ENCODE data around the gene UBR4. TPM values are rescaled to one million over a fixed set of nuclear protein-coding genes. Genes with fewer than 3 reads are reported as not detected.
A peak's percentile ranks its signal among the peaks of the same experiment; 100 is the strongest.
"Not testable (repeated sequence)": the region's sequence is repeated elsewhere in the genome, so short reads cannot be mapped to it uniquely, and the experiment has no call there.

The UBR4 gene
- total RNA-seq, 2 experiments from 2014 or later: 117 to 125 TPM

DNA sequence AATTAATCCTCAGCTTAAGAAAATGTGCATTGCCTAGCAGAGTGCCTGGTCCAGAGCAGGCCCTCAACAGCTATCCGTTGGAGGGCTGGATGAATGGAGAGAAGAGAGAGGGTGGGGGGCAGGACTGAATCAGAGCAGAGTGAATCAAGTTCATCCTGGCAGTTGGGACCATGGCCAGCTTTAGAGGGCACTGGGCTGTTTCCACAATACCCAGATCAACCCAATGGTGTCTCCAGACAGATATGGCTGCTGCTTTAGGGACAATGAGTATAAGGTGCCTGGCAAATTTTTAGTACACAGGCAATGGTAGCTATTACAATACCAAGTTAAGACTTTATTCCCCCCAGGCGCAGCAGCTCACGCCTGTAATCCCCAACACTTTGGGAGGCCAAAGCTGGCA, 24.2 kb upstream of the UBR4 start:
- ATAC-seq (no peak), DNase-seq (no peak)
- Mint-ChIP-seq H3K4me1 (ENCODE audit: low read depth) (no peaks in the 10 kb centered on the region), H3K9me3 (ENCODE audit: insufficient read depth) (no peaks in the 10 kb centered on the region), H3K27ac (no peak overlapping the region), H3K4me3 (no peak overlapping the region), H3K27me3 (ENCODE audit: low read depth) (no peaks in the 10 kb centered on the region), H3K36me3 (ENCODE audit: low read depth) (peaks cover 34% of the 10 kb centered on the region)
- POLR2A ChIA-PET: interaction anchor here (2.4 kb wide), 1 partner anchor 23 kb away, joined by 10 read pairs; no protein-coding TSS in a partner anchor
- CTCF ChIA-PET: interaction anchor here (1.0 to 2.3 kb wide), 2 partner anchors 350 to 637 kb away, joined by 3 to 6 read pairs; no protein-coding TSS in a partner anchor

DNA sequence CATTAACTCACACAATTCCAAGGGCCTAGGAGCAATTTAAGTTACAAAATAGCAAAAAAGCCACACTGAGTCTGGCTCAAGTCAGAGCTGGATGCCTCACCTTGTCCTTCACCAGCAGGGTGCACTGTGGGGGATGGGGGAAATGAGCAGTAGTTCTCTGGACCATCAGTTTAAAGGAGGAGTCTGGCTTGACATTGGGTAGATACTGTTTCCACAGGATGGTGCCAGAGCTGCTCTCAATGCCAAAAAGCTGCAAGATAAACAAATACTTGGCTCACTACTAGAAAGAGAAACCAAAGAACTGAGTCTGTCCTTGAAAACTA, 22.4 kb upstream of the UBR4 start:
- H3K27ac Mint-ChIP-seq: no peak overlapping the region
- peaks cover 35% of the 10 kb centered on the region for H3K36me3 Mint-ChIP-seq (ENCODE audit: low read depth)
- no peaks in the 10 kb centered on the region for H3K4me1 Mint-ChIP-seq (ENCODE audit: low read depth)
- no peaks in the 10 kb centered on the region for H3K9me3 Mint-ChIP-seq (ENCODE audit: insufficient read depth)
- ATAC-seq (no peak), DNase-seq (no peak)
- ChIA-PET POLR2A (interaction anchor here (2.4 kb wide), 1 partner anchor 21 kb away, joined by 10 read pairs; no protein-coding TSS in a partner anchor), CTCF (interaction anchor here (1.1 to 2.6 kb wide), 5 partner anchors 8 to 326 kb away, joined by 3 to 9 read pairs (median 3); no protein-coding TSS in a partner anchor)
- H3K4me3 Mint-ChIP-seq: no peak overlapping the region
- H3K27me3 Mint-ChIP-seq (ENCODE audit: low read depth): no peaks in the 10 kb centered on the region

DNA sequence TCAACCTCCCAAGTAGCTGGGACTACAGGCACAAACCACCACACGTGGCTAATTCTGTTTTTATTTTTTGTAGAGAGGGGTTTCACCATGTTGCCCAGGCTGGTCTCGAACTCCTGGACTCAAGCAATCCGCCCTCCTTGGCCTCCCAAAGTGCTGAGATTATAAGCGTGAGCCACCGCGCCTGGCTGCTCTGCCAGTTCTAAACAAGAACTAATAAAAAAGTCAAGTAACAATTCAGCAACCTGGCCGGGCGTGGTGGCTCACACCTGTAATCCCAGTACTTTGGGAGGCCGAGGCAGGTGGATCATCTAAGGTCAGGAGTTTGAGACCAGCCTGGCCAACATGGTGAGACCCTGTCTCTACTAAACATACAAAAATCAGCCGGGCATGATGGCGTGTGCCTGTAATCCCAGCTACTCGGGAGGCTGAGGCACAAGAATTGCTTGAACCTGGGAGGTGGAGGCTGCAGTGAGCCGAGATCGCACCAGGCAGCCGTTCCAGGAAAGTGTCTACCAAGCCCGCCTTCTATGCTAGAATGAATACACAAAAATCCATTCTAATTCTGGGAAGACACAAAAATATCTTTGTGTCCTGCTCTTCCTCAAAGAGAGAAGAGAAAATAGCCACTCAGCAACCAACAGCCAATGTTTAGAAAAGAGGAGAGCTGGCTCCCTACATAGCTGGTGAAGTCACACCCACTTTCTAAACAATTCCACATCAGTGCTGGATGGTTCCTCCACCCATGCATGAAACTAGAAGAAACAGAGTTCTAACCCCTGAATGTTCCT, 21.9 kb upstream of the UBR4 start:
- CTCF ChIA-PET: interaction anchor here (1.1 to 2.6 kb wide), 6 partner anchors 9 to 325 kb away, joined by 3 to 9 read pairs (median 3); no protein-coding TSS in a partner anchor
- POLR2A ChIA-PET; H3K4me1 Mint-ChIP-seq (ENCODE audit: low read depth); H3K4me3 Mint-ChIP-seq; H3K9me3 Mint-ChIP-seq (ENCODE audit: insufficient read depth); H3K27me3 Mint-ChIP-seq (ENCODE audit: low read depth); DNase-seq; ATAC-seq; H3K27ac Mint-ChIP-seq: not testable (repeated sequence)
- peaks cover 36% of the 10 kb centered on the region for H3K36me3 Mint-ChIP-seq (ENCODE audit: low read depth)

DNA sequence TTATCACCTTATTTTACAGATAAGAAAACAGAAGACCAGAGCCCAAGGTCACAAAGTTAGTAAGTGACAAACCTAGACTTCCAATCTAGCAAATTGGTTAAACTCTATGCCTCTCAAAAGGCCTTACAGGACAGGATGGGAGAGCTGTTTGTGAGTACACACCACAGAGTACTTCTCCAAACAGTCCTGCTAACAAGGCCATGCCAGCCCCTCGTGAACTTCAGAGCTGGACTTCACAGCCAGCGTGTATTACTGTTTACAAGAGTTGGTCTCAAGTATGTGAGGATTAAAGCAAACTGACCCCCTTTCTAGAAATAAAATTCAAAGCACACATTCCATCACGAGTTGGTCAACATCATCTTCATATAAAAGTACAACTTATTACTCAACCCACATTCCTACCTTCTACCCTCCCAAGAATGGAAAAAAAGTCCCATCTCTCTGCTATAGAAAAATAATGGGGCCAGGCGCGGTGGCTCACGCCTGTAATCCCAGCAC, 19.8 kb upstream of the UBR4 start:
- no peak overlapping the region for H3K27ac Mint-ChIP-seq
- H3K4me1 Mint-ChIP-seq (ENCODE audit: low read depth): no peaks in the 10 kb centered on the region
- H3K9me3 Mint-ChIP-seq (ENCODE audit: insufficient read depth): no peaks in the 10 kb centered on the region
- no peak overlapping the region for H3K4me3 Mint-ChIP-seq
- peaks cover 43% of the 10 kb centered on the region for H3K36me3 Mint-ChIP-seq (ENCODE audit: low read depth)
- ChIA-PET CTCF (interaction anchor here (1.4 kb wide), 1 partner anchor 9 kb away, joined by 3 read pairs; no protein-coding TSS in a partner anchor), POLR2A (no interaction called here)
- ATAC-seq: no peak
- H3K27me3 Mint-ChIP-seq (ENCODE audit: low read depth): no peaks in the 10 kb centered on the region
- DNase-seq: no peak

DNA sequence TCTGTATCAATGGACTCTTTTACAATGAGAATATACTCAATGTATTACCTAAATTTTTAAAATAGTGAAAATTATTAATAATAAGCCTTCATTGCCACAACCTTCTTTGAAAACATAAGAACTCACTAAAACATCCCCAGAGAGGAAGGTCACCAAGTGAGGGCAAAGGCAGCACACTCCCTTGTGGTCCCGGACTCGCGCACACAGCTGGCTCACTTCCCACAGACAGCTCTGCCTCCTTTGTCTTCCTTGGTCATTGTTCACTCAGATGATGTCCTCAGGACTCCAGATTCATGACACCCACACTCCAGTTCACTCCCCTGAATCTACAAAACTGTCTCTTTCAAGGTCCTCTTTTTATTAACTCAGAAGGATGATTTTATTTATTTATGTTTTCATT, 19.2 kb upstream of the UBR4 start:
- Mint-ChIP-seq H3K9me3 (ENCODE audit: insufficient read depth) (no peaks in the 10 kb centered on the region), H3K36me3 (ENCODE audit: low read depth) (peaks cover 49% of the 10 kb centered on the region), H3K4me3 (no peak overlapping the region), H3K27me3 (ENCODE audit: low read depth) (no peaks in the 10 kb centered on the region), H3K27ac (peak overlapping the region; percentile 28), H3K4me1 (ENCODE audit: low read depth) (no peaks in the 10 kb centered on the region)
- ATAC-seq (no peak), DNase-seq (no peak)
- CTCF ChIA-PET: interaction anchor here (1.4 kb wide), 1 partner anchor 10 kb away, joined by 3 read pairs; no protein-coding TSS in a partner anchor
- POLR2A ChIA-PET: no interaction called here

DNA sequence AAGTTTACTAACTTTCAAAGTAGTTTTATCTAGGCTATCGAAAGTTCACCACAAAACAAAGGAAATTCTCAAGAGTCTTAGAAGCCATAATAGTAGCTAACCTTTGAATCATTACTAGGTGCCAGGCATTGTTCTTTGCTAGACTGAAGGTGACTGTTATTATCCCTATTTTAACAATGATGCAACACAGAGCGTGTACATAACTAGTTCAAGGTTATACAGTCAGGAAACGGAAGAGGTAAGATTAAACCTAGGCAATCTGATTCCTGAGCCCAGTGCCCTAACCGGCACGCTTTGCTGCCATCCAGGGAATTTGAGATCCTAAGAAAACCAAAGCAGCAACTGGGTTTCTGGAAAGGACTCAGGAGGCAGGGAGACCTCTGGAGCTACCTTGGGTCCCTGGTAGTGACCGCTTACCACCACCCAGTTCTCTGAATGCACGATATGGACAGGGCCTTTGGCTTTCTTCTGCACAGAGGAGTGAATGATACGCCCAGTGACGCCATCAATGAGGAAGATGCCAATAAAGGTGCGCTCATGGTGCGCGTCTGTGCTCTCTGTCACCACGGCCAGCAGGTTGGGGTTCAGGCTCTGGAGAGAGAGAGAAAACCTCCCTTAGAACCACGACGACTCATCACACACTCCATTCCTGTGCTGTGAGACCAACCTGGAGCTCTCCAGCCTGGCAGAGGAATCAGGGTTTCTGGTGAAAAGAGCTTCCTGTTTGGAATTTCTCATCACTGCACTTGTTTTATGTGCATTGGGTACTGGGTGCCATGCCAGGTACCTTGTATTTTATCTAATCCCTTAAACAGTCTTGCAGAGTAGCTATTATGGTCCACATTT, 13.1 kb upstream of the UBR4 start:
- Mint-ChIP-seq H3K27ac (no peak overlapping the region), H3K27me3 (ENCODE audit: low read depth) (no peaks in the 10 kb centered on the region), H3K36me3 (ENCODE audit: low read depth) (peaks cover 62% of the 10 kb centered on the region), H3K4me3 (no peak overlapping the region), H3K9me3 (ENCODE audit: insufficient read depth) (no peaks in the 10 kb centered on the region), H3K4me1 (ENCODE audit: low read depth) (no peaks in the 10 kb centered on the region)
- DNase-seq (no peak), ATAC-seq (no peak)
- POLR2A ChIA-PET: interaction anchor here (1.1 kb wide), 1 partner anchor 11 kb away, joined by 4 read pairs; no protein-coding TSS in a partner anchor
- CTCF ChIA-PET: interaction anchor here (1.1 kb wide), 1 partner anchor 17 kb away, joined by 4 read pairs; no protein-coding TSS in a partner anchor

DNA sequence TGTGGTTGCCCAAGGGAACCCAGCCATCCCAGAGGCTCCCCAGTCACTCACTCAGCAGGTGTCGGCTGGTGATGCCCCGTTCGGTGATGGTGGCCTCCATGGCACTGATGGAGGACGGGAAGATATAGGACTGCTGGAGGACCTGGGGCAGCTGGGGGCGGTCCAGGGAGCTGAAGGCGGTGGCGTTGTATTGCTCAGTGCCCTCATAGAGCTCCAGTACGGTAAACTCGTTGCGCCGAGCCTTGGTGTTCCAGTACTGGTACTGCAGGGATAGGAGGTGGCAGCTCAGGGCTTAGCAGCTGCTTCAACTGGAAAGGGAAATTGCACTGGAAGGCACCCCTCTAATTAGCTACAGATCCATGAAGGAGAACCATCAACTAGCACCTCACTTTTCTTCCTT, 12.5 kb upstream of the UBR4 start:
- no peak overlapping the region for H3K27ac Mint-ChIP-seq
- H3K9me3 Mint-ChIP-seq (ENCODE audit: insufficient read depth): no peaks in the 10 kb centered on the region
- no peaks in the 10 kb centered on the region for H3K4me1 Mint-ChIP-seq (ENCODE audit: low read depth)
- CTCF ChIA-PET: interaction anchor here (0.8 to 1.7 kb wide), 3 partner anchors 19 to 338 kb away, joined by 3 to 6 read pairs (median 4); no protein-coding TSS in a partner anchor
- peaks cover 64% of the 10 kb centered on the region for H3K36me3 Mint-ChIP-seq (ENCODE audit: low read depth)
- DNase-seq (no peak), ATAC-seq (no peak)
- no peaks in the 10 kb centered on the region for H3K27me3 Mint-ChIP-seq (ENCODE audit: low read depth)
- H3K4me3 Mint-ChIP-seq: no peak overlapping the region
- POLR2A ChIA-PET: interaction anchor here (1.1 kb wide), 1 partner anchor 10 kb away, joined by 4 read pairs; no protein-coding TSS in a partner anchor

DNA sequence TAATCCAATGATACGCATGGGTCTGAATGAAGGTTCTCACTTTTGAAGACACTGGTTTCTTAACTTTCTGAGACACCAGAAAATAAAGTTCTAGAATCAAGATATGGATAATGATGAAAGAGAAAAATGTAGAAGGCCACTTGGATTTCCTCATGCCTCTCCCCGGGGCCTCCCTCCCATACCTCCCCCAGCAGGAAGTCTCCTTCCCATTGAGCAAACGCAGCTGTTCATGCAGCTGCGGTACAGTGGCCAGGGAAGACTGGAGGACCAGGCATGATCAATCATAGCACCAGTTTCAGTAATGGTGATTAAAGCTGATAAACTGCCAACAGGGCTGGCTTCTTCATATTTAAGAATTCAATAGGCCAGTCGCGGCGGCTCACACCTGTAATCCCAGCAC, 10.9 kb upstream of the UBR4 start:
- Mint-ChIP-seq H3K27ac (no peak overlapping the region), H3K36me3 (ENCODE audit: low read depth) (peaks cover 62% of the 10 kb centered on the region)

DNA sequence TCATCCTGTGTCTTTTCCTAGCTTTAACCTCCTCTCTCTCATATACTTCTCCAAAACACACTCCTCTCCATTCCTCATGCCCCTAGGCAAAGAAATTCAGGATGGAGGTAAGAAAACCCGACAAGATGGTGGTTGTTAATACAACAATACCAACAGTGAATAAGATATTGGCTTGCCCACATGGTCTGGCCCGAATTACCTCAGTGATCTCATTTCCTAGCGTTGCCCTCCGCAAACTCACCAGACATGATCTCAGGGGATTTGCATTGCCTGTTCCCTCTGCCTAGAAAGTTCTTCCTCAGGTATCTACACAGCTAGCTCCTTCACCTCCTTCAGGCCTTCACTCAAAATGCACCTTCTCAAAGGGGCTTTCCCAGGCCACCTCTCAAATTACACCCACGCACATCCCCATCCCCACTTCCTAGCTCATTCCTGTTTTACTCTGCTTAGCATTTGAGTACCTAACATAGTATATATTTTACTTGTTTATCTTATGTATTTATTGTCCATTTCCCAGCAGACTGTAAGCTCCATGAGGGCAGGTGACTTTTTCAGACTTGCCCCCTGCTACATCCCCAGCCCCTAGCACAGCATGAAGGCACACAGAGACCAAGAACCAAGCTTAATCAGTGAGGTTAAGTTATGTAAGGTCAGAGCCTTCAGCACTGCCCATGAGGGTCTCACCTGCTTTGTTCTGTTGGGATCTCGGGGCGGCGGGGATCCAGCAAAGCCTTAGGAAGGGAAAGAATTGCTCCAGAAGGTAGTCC, 10.2 kb upstream of the UBR4 start:
- no peak for ATAC-seq
- Mint-ChIP-seq H3K4me1 (ENCODE audit: low read depth) (peaks cover 2% of the 10 kb centered on the region), H3K4me3 (no peak overlapping the region), H3K27ac (peak overlapping the region; percentile 19), H3K36me3 (ENCODE audit: low read depth) (peaks cover 57% of the 10 kb centered on the region), H3K9me3 (ENCODE audit: insufficient read depth) (no peaks in the 10 kb centered on the region), H3K27me3 (ENCODE audit: low read depth) (no peaks in the 10 kb centered on the region)
- ChIA-PET POLR2A (interaction anchor here (0.8 to 1.0 kb wide), 3 partner anchors 9 to 22 kb away, joined by 3 read pairs; no protein-coding TSS in a partner anchor), CTCF (interaction anchor here (0.9 to 1.5 kb wide), 2 partner anchors 21 to 24 kb away, joined by 3 read pairs; no protein-coding TSS in a partner anchor)
- no peak for DNase-seq

More for the DNA sequence above, 10.9 kb upstream of the UBR4 start:
- CTCF ChIA-PET: interaction anchor here (1.7 kb wide), 1 partner anchor 20 kb away, joined by 6 read pairs; no protein-coding TSS in a partner anchor
- ATAC-seq (no peak), DNase-seq (no peak)
- Mint-ChIP-seq H3K4me1 (ENCODE audit: low read depth) (no peaks in the 10 kb centered on the region), H3K9me3 (ENCODE audit: insufficient read depth) (no peaks in the 10 kb centered on the region), H3K27me3 (ENCODE audit: low read depth) (no peaks in the 10 kb centered on the region), H3K4me3 (no peak overlapping the region)
- POLR2A ChIA-PET: interaction anchor here (1.0 kb wide), 1 partner anchor 21 kb away, joined by 3 read pairs; no protein-coding TSS in a partner anchor

DNA sequence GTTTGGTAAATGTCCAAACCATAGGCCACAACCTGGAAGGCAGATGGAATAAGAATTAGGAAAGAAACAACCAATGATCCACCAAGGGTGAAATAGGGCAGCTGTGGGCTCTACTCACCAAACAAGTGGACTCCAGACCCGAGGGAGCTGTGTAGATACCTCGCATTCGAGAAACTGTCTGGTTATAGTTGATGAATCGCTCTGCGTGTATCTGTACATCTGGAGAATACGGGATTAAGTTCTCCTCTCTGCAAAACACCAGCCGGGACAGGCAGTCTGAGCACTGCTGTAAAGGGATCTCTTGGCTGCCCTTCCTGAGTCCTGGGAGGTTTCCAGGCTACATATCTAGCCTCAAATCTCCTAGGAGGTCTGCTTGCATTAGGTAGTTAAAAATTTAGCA, 9.4 kb upstream of the UBR4 start:
- Mint-ChIP-seq H3K27ac (no peak overlapping the region), H3K4me1 (ENCODE audit: low read depth) (peaks cover 8% of the 10 kb centered on the region), H3K36me3 (ENCODE audit: low read depth) (peaks cover 53% of the 10 kb centered on the region), H3K9me3 (ENCODE audit: insufficient read depth) (no peaks in the 10 kb centered on the region), H3K4me3 (no peak overlapping the region), H3K27me3 (ENCODE audit: low read depth) (no peaks in the 10 kb centered on the region)
- ChIA-PET POLR2A (interaction anchor here (0.5 to 1.0 kb wide), 3 partner anchors 9 to 15 kb away, joined by 3 read pairs; no protein-coding TSS in a partner anchor), CTCF (interaction anchor here (0.9 to 1.5 kb wide), 2 partner anchors 22 to 24 kb away, joined by 3 read pairs; no protein-coding TSS in a partner anchor)
- DNase-seq (no peak), ATAC-seq (no peak)

DNA sequence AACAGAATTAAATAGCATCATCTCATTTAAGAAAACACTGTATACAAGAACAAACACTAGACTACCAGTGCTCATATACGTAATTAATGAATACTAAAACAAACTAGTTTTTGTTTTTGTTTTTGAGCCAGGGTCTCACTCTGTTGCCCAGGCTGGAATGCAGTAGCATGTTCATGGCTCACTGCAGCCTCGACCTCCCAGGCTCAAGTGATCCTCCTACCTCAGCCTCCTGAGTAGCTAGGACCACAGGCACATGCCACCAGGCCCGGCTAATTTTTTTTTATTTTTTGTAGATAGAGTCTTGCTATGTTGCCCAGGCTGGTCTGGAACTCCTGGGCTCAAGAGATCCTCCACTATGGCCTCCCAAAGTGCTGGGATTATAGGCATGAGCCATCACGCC, 6.5 kb upstream of the UBR4 start:
- CTCF ChIA-PET: interaction anchor here (0.9 to 1.1 kb wide), 2 partner anchors 9 to 37 kb away, joined by 3 read pairs; no protein-coding TSS in a partner anchor
- peaks cover 59% of the 10 kb centered on the region for H3K36me3 Mint-ChIP-seq (ENCODE audit: low read depth)
- ATAC-seq; H3K9me3 Mint-ChIP-seq (ENCODE audit: insufficient read depth); H3K4me3 Mint-ChIP-seq; H3K27me3 Mint-ChIP-seq (ENCODE audit: low read depth); POLR2A ChIA-PET; DNase-seq: not testable (repeated sequence)
- H3K27ac Mint-ChIP-seq: peak overlapping the region; percentile 6
- peaks cover 33% of the 10 kb centered on the region for H3K4me1 Mint-ChIP-seq (ENCODE audit: low read depth)

Measured in activated CD8-positive, alpha-beta T cell treated with anti-CD3 and anti-CD28 coated beads, Interleukin-2, amount 10 ng/mL, durations not matched to agents 7 days and 5 days (primary cell).